Pancreas (tissue), 10 donors: ENCODE measurements around the gene MEGF11. TPM values are rescaled to one million over a fixed set of nuclear protein-coding genes. Genes with fewer than 3 reads are reported as not detected.
"Not testable (repeated sequence)": the region's sequence is repeated elsewhere in the genome, so short reads cannot be mapped to it uniquely, and the experiment has no call there.

Source experiments
- ATAC-seq, 4 donors: fragments of 200-7000 bp; cut with Tn5 transposase; one replicate each; pipeline versions ENCODE4 v1.8.0 to v1.9.1; 2020; ENCODE audit warnings: mild to moderate bottlenecking in 4 of 4, moderate library complexity in 4 of 4
- DNase-seq, 6 donors: peaks; one replicate each; pipeline ENCODE4 v3.0.0-alpha.2; 2020
- FAIRE-seq: peaks from 2 replicates; lab custom pipeline; 2012; peaks lifted over from hg19 to GRCh38; lab: Jason Lieb, UNC
- H3K27ac ChIP-seq, 4 donors: fragments of 200-600 bp; sonication (generic); 1 replicate in 3 of 4; 2 replicates in 1 of 4; pipeline versions ENCODE4 v1.5.0 to v1.8.0; 2020
- H3K27me3 ChIP-seq, 4 donors: fragments of 200-600 bp; one replicate each; pipeline ENCODE4 v1.8.0; 2021
- H3K36me3 ChIP-seq, 3 donors: fragments of 200-600 bp; sonication (generic) in 1 of 3; one replicate each; pipeline versions ENCODE4 v1.5.0 to v1.8.0; 2020 to 2021
- H3K4me1 ChIP-seq, 3 donors: fragments of 200-600 bp; one replicate each; pipeline ENCODE4 v1.8.0; 2021
- H3K4me3 ChIP-seq, 4 donors: fragments of 200-600 bp; sonication (generic) in 2 of 4; one replicate each; pipeline versions ENCODE4 v1.5.0 to v1.8.0; 2020 to 2021
- H3K9me3 ChIP-seq, 4 donors: fragments of 200-600 bp; one replicate each; pipeline ENCODE4 v1.8.0; 2021
- CTCF ChIP-seq, 4 donors: fragments of 200-600 bp; sonication (generic) in 3 of 4; IDR thresholded peaks; one replicate each; pipeline versions ENCODE4 v1.5.0 to v1.8.0; 2021; ENCODE audit warnings: antibody characterized with exemption in 4 of 4
- WGBS, 2 donors: extraction: QIAGEN DNeasy Blood & Tissue Kit; methylation state at CpG; one replicate each; pipeline ENCODE4 v1.1.7; 2013; 5-methylcytosine and 5-hydroxymethylcytosine counted together
- intact Hi-C, 3 donors: fragments of 100-400 bp; cut with DNase I; formaldehyde crosslinking; loops; one replicate each; pipeline versions ENCODE4 v1.11.1 to v1.14.2; 2022
- polyA plus RNA-seq, 2 donors: library from polyadenylated mRNA; stranded (reverse); fragments of 200-250 nt; gene quantifications; one replicate each; pipeline ENCODE4 v1.2.3, GENCODE V29; 2013
- total RNA-seq, 6 donors: library from RNA; stranded (reverse); fragmentation: NEBNext Ultra II Directional in 4 of 6; extraction: Animal tissue kit (Norgen Biotek cat#: 25700) in 4 of 6; gene quantifications; one replicate each; pipeline versions ENCODE4 v1.2.1 to v1.2.4, GENCODE V29; 2021 to 2023
- donor health status: healthy with polysubstance abuse.
- donor health status: DM: no; HTN: no; CAD: no; lungs with moderate emphysema.
- donor health status: DM: no; HTN: no; CAD: no.
- donor health status: control.
- donor health status: control.
- donor health status: Bipolar disorder and iron deficiency.
- donor health status: DM: yes; HTN: yes; CAD: no.
- donor health status: DM: no; HTN: no; CAD: no.
- donor health status: DM: no; HTN: no; CAD: no.
- donor health status: DM: yes; HTN: yes; CAD: no.

Gene MEGF11
- total and polyA plus RNA-seq, 8 donors, result 0.19 to 0.87 (median 0.37) TPM

GRCh38 chr15:65881766-65882434 lies 371.6 kb downstream of the MEGF11 start:
- DNase-seq, result no peak
- no peak for ATAC-seq
- Histone ChIP-seq H3K4me3 (no peak overlapping the region), H3K36me3 (peaks cover 0 to 35% (median 5%) of the 10 kb centered on the region in 3 donors), H3K27me3 (no peaks in the 10 kb centered on the region), H3K27ac (no peak overlapping the region), H3K9me3 (no peaks in the 10 kb centered on the region), H3K4me1 (peaks cover 0 to 5% (median 0%) of the 10 kb centered on the region in 3 donors)
- 93 to 95% methylated on average over 3 of the region's 3 CpGs for WGBS, 2 donors
- no peak for TF ChIP-seq CTCF (IDR thresholded peaks at IDR 0.05)
- FAIRE-seq, result no peak
- intact Hi-C loops, result no loop called here

GRCh38 chr15:65877749-65878148 lies 375.8 kb downstream of the MEGF11 start:
- WGBS, 2 donors, result 89 to 96% methylated on average over 3 of the region's 3 CpGs
- DNase-seq (no peak), FAIRE-seq (no peak), ATAC-seq (no peak)
- Histone ChIP-seq H3K9me3 (no peaks in the 10 kb centered on the region), H3K4me3 (no peak overlapping the region), H3K27me3 (no peaks in the 10 kb centered on the region), H3K27ac (no peak overlapping the region), H3K36me3 (peaks cover 0 to 31% (median 5%) of the 10 kb centered on the region in 3 donors), H3K4me1 (peaks cover 4% of the 10 kb centered on the region in 3 donors)
- no peak for TF ChIP-seq CTCF (IDR thresholded peaks at IDR 0.05)
- intact Hi-C loops, result no loop called here

GRCh38 chr15:65875458-65875857 lies 378.1 kb downstream of the MEGF11 start:
- intact Hi-C loops, result no loop called here
- Histone ChIP-seq H3K4me3 (no peak overlapping the region), H3K27ac (no peak overlapping the region), H3K9me3 (no peaks in the 10 kb centered on the region), H3K36me3 (peaks cover 0 to 31% (median 5%) of the 10 kb centered on the region in 3 donors), H3K27me3 (no peaks in the 10 kb centered on the region), H3K4me1 (peaks cover 4 to 8% (median 6%) of the 10 kb centered on the region in 3 donors)
- ATAC-seq, result no peak
- no peak for FAIRE-seq
- no peak for DNase-seq
- 91 to 92% methylated on average over 1 of the region's 1 CpG for WGBS, 2 donors
- TF ChIP-seq CTCF (IDR thresholded peaks at IDR 0.05), result no peak

GRCh38 chr15:65873256-65873655 lies 380.3 kb downstream of the MEGF11 start:
- FAIRE-seq, result no peak
- Histone ChIP-seq H3K9me3 (no peaks in the 10 kb centered on the region), H3K27me3 (no peaks in the 10 kb centered on the region), H3K4me3 (no peak overlapping the region), H3K27ac (no peak overlapping the region), H3K36me3 (peaks cover 0 to 15% (median 5%) of the 10 kb centered on the region in 3 donors), H3K4me1 (peaks cover 4 to 8% (median 6%) of the 10 kb centered on the region in 3 donors)
- DNase-seq, result no peak
- no peak for ATAC-seq
- intact Hi-C loops, result no loop called here
- no peak for TF ChIP-seq CTCF (IDR thresholded peaks at IDR 0.05)

- H3K36me3 ChIP-seq, H3K27me3 ChIP-seq, H3K4me1 ChIP-seq, H3K9me3 ChIP-seq, FAIRE-seq, H3K27ac ChIP-seq, ATAC-seq, intact Hi-C loops, DNase-seq, H3K4me3 ChIP-seq: not testable (repeated sequence)
- 88 to 95% methylated on average over 5 of the region's 5 CpGs for WGBS, 2 donors
These were observed 381.0 kb downstream of the MEGF11 start for GRCh38 chr15:65872596-65872995.

GRCh38 chr15:65871886-65872285 lies 381.7 kb downstream of the MEGF11 start:
- H3K27ac ChIP-seq, H3K4me1 ChIP-seq, H3K36me3 ChIP-seq, H3K27me3 ChIP-seq, DNase-seq, ATAC-seq, H3K9me3 ChIP-seq, intact Hi-C loops, FAIRE-seq: not testable (repeated sequence)
- 87 to 91% methylated on average over 9 of the region's 9 CpGs for WGBS, 2 donors
- H3K4me3 ChIP-seq, result peak overlapping the region in 1 of 4 donors; percentile 76
